Cortex of kidney (tissue), 1 donor: ENCODE measurements around the gene HOXA6.

Source experiments
- DNase-seq: peaks from one replicate; lab custom pipeline; 2025; lab: John Stamatoyannopoulos, UW

The HOXA6 gene

DNA sequence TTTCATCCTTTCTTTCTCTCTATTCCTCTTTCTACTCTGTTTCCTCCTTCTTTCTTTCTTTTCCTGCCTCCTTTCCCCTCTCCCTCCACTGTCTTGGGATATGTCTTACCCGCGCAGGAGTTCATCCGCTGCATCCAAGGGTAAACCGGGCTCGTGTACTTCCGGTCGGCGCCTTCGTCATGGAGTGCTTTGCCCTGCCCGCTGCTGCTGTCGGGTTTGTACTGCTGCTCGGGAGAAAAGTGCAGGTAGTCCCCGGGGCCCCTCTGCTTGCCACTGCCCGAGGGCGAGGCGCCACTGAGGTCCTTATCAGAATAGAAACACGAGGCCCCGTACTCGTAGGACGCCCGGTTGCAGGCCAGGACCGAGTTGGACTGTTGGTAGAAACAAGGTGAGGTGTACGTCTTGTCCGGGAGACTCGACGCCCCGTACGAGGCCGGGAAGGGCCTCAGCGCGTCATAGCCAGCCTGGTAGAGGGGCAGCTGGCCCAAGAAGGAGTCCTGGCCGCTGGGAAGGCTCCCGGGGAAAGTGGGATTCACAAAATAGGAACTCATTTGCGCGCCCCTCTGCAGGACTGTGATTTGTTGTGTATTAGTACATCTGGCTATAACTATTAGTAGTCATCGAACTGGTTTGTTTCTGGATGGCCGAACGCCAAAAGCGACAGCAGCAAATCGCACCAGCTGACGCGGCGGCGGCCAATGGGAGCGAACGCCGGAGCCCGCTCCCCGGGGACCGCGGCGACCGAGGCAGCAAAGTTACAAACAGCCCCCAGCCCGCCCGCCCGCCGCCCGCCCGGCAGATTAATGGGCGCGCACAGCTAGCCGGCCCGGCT is at the start of gene HOXA6:
TSS of gene HOXA6 (minus strand) at position 576 of the 832 bp plus-strand sequence. CDS start at position 551, 25 bp downstream.
- no peak for DNase-seq

DNA sequence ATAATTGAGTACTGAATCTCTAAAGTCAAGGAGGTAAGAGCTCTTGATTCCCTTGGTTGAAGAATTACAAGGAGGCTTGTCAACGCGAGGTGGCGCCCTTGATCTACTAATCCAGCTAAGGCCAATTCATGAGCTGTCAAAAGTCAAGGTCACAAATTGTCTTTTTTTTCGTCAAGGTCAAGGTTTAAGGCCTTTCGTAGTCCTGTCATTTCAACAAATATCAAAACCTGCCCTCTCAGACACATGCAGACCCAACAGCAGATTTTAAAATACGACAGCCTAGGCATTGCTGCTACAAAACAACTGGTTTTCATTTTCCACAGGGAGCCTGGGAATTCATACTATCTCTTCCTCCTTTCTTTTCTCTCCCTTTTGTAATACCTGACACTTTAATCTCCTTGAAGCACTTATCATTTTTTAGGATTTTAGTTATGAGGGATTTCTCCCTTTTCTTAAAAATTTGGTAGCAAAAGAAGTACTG is 48.8 kb upstream of the HOXA6 start:
- DNase-seq = no peak

DNA sequence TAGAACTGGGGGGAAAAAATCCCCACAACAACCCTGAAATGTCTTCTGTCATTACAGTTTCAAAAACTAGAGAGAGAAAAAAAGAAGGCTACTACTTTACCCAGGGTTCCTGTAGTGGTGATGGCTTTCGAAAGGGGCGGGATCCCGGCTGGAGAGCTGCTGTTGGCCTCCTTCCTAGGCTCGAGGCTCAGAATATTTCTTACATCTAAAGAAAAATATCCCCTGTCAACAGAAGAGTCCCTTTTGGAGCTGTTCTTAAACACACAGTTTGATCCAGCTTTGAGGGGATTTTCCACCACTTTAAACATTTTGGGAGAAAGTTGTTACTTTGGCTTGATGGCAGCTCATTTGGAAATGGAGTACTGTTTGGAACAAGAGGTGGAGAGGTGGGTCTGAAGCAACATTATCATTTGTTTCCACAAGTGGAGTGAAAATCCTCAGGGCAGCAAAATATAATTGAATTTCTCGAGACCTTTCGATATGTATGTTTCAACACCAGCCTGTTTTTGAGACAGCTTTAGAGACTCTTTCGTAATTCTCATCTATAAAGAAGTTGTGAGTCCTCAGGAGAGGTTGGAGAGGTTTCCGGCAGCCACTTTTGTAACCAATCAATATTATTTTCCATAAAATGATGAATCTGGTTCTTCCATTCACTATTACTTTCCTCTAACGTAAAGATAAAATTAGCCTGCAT is 47.3 kb upstream of the HOXA6 start:
- DNase-seq = no peak

DNA sequence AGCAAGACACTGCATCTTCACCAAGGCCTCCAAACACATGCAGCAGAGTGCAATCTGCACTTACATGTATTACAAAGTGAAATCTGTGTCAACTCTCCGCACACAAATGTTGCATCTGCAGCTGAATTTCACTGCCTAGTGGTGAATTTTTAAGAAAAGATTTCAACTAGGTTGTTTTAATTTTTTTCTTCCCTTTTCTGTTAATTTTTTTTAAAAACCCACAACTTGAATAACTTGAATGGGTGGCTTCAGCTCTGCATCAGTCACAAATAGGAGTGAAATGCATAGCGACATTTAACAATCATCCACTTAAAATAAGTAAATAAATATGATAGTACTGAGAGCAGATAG is 46.4 kb upstream of the HOXA6 start:
- DNase-seq = no peak

DNA sequence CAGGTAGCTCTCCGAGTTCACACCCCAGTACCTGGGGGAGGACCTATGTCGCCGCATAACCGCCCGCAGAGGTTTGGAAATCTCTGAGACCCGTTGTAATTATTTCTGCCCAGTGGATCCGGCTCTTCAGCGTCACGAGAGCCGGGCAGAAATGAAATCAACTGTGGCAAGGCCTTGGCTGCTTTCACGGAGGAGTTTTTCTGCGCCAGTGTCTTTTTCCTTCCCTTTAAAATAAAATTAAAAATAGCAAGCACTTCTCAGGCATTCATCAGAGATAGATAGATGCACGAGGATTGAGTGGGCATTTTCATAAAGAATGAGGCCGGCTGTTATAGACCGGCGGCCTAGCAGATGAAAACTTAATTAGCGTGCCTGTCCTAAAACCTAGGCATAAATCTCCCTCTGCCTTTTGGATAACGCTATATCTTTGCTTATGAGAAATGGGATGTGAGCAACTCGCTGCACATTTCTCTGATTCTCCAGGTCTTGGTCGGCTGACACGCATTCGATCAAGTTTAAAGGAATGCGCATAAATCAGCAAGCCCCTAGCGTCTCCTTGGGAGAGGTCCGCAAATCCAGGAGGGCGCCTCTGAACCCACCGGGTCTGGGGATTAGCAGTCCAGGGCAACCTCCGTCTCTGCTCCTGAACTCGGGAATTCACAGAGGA is 45.9 kb upstream of the HOXA6 start:
- no peak for DNase-seq

DNA sequence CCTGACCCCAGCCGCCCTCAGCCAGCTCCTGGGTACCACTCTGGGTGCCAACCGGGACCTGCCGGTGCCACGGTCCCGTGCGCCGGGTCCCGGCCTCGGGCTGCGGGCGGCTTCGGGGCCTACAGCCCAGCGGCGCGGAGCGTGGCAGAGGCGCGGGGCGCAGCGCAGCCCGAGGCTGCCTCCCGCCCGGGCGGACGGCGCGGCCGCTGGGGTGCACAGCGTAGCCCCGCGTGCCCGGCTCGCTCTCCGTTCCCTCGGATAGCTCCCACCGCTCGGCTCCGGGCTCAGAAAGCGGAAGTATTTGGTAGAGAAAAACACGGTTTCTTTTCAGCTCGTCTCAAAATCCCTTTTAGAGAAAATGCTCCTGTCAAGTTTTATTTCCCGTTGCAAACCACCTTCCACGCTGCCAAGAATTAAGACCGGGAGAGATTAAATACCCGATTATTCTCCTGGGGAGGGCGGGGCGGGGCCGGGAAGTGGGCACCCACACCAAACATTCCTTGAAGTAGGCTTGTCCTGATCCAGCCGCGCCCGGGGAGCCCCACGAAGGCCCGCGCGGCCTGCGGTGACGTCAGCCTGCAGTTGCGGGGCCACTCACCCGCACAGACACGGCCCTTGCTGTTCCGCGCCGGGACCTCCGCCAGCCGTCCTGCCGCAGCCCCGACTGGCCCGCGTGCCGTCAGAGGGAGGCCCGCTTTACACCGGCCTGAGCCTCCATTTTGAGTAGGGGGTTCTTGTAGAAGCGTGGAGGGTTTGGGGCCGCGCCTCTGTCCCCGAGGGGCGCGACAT is 45.2 kb upstream of the HOXA6 start:
- DNase-seq = no peak

DNA sequence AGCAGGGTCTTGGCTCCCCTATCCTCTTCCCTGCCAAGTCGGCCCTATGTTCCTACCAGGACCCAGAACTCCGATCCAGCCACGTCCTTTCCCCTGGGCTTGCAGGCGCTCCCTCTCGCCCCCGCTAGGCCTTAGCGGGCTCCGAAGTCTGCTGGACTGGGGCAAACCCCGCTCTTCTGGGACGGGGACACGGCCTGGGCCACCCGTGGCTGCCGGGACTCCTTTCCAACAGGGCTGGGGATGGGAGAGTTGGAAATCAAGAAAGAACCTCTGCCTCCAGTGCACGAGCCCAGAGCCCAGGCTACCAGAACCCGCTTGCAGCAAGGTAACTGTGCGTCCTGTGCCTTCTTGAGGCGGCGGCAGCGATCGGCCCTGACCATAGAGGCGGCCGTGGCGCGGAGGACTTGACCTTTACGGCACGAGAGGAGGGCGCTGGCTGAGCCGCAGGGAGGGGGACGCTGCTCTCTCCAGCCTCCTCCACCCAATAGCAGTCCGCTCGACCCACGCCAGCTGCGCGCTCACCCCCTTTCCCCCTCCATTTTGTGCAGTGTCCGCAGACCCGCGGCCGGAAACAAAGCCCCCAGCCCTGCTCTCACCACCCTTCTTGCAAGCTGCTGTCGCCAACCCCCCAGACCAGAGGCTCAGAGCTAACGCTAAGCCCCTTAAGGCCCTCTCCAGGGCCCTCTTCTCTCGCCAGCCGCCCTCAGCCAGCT is 44.4 kb upstream of the HOXA6 start:
- no peak for DNase-seq

DNA sequence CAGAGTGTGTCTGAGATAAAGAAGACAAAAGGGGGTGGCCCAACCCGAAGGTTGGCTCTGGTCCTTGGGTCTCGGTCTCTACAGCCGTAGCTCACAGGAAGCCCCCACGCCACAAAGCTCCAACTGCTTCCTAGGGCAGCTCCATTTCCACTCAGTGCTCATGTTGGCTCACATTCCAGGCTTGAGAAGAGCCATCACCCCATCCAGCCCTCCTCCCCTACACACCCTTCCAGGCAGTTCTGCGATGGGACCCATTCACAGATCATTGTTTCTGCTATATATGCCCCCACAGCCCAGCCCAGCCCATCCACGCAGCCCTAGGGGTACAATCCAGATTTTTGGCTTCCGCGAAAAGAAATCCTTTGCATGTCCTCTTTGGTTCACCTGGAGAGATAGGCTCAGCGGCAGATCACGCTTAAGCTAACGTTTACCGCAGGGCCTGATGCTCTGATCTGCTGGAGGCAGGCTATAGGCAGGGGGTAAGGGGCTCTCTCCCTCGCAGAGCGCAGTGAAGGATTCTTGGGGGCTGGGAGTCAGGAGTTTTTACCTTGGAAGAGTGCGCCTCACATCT is 43.7 kb upstream of the HOXA6 start:
- DNase-seq = no peak

DNA sequence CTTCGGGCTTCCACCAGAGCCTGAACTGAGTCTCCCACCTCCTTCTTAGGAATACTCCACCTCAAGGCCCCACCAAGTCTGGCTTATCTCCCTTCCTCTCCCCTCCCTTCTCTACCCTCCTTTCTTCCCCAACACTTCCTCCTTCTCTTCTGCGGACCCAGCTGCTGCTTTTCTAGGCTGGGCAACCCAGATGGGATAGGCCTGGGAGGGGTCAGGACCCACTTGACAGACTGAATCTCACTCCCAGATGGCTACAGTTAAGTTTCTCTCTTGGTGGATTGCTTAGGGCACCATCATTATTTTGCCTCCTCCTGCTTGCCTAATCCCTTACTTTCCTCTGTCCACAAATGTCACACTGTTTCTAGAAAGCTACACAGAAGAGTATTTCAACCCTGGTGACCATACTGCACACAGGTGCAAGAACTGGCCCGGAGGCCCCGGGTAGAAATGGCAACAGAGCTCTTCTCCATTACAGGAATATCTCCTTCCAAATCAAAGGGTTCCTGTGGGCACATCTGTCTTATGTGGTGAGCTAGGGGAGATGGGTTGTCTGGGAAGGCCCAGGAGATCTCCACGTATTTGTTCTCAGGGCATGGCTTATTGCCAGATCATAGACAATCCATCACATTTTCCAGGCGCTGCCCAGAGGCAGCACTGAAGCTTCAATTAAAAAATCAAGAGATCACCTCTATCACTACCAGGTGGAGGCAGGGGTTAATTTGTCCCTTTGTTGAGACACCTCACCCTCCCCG is 42.6 kb upstream of the HOXA6 start:
- no peak for DNase-seq

DNA sequence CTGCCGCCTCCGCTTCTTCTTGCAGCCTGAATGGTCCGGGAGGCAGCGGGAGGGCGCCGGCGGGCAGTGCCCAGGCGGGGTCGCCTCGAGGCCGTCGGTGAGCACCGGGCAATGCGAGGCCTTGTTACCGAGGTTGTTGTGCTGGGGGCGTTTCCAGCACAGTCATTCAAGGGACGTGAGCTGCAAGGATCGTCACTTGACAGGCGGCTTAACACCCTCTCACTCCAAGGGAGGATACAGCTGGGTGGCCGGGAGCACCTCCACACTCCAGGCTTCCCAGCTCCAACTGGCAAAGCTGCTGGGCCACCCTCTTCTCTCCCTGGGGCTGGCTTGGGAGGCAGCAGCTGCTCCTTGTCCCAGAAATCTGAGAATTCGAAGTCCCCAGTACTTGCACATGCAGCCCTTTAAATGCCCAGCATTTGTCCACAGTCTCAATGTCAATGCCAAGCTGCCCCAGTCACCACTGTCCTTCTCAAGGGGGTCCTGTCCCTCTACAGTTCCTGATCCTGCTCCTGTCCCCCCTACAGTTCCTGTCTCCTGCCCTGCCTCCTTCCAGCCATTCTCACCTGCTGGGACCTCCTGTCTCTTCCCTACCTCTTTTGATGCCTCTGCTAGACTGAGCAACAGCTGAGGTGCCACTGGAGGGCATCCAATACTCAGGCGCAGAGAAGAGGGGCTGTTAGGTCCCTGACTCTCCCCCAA is 41.9 kb upstream of the HOXA6 start:
- DNase-seq = no peak

DNA sequence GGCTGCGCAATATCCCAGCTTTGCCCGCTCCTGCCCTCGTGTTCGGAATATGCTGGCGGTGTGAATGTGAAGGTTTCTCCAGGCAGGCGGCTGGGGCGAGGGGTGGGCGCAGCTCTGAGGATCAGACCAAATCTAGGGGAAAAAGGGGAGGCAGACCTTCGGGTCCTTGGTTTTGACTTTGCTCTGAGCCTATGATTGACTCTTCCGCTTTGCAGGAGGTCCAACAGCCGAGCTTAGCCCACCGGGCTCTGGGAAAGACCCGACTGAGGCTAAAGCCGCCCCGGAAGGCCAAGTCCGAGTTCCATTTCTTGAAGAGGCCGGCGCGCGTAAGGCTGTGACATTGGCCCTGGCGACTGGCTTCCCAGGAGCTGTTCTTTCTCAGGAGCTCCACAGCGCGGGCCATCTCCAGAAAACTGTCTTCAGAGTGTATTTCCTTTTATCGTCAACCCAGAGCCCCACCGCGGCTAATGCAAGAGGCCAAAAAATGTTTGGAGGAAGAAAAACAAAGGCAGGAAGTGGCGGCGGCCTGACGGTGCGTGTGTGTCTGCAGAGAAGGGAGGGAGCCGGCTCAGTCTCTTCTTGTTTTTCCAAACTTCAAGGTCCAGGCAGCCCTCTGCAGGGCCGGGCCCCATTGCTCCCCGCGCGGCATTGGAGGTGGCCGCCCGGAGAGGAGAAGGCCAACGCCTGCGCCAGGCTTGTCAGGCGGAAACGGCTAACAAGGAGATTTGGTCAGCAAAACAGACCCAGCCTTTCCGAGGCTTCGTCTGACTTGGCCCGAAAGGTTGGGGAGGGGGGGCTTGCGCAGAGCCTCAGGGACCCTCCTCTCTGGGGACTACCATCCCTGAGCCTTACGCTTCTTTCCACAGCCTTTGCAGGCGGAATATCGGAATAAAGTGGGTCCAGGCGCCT is 41.1 kb upstream of the HOXA6 start:
- no peak for DNase-seq

DNA sequence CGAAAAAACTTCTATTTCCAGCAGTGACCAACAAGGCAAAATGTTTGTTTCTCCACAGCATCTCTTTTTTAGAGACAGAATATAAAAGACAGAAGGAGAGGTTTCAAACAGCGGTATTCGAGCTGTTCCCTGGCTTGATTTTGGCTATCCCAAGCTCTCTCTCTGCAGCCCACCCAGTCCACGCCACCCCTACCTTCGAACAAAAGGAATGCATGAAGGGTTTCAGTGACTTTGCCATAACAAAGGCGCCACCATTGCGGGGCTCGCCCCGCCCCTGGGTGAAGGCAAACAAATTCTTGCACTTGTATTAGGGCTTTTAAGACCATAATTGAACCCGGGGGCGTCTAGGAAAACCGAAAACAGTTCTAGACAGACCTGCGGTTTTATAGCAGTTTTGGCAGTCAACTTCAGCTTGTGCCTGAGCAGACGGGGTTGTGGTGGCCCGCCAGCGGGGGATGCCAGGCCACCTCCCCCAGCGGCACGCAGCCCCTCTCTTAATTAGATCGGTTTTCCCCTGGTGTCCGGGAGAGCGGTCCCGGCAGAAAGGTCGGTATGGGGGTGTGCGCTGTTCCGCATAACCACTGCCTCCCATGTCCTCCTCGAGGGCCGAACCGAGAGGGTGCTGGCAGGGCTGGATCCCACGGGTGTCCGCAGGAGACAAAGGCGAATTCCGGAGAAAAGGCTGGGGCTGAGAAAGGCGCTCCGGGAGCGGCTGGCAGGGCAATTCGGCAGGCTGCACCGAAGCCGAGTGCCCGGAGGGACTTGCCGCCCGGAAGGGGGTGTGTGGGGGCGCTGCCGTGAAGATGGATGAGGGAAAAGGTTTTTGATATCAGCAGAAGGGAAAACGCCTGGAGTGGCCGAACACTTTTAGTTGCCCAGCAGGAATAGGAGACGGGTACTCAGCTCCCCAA is 40.2 kb upstream of the HOXA6 start:
- DNase-seq = no peak

DNA sequence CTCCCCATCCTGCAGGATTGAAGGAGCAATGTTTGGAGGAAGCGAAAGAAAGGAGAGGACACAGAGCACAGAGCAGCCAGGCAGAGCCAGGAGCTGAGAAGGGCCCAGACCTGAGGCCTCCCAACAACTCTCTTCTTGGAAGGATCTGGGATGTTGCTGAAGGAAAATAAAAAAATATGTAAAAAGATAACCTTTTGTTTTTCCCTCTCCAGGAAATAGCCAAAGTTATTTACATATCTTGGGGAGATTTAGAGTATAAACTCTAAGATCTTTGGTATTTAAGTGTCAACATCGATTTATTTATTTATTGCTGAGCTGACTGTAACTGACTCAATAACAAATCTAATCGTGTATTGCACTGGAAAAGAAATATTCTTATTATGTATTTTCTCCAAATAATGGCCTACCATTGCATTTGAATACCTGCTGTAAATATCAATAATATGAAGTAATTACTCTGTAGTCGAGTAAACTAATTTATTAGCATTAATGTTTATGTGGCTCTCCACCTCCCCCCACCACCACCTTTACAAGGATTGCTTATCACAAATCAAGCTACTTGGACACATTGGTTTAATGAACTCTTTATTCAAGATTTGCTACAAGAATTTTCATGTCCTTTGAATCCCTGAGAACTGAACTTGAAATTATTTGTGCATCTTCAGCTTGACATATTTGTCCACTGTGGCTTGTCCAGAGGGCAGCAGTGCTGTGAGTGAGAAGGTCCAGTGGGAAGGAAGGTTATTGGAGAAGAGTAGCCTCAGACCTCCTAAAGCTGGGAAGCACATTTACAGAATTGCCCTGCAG is 39.3 kb upstream of the HOXA6 start:
- no peak for DNase-seq

DNA sequence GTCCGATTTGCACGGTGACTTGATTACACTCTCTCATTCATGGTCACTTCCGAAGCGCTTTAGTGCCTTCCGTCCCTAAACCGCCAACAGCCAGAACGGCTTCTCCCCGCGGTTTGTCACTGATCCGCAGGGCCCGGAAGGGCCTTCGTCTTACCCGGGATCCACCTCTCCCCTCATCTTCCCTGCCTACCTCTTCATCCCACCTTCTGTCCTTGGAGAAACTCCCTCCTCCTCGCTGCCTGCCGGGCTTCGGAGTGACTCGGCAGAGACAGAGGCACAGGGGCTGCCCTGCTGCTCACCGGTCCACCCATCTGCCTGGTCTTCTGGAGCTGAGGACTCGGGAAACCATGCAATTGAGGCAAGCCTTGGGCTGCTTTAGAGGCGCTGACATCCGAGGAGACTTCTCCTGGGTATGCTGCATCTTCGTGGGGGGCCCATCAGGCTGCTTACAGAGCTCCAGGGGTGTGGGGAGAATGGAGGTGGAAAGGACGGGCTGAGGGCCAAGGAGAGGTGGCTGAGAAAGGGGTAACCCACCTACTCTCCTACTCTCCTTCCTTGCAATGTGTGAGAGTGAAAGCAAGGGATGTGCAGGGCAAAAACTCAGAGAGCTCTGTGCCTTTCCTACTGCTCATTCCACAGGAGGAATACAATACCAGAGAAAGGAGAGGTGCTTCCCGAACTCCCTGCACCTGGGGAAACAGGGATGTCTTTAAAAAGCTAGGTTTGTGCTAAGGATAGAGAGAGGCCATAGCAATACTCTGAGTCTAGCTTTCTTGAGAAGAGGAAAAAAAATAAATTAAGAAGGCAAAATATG is 38.5 kb upstream of the HOXA6 start:
- no peak for DNase-seq

DNA sequence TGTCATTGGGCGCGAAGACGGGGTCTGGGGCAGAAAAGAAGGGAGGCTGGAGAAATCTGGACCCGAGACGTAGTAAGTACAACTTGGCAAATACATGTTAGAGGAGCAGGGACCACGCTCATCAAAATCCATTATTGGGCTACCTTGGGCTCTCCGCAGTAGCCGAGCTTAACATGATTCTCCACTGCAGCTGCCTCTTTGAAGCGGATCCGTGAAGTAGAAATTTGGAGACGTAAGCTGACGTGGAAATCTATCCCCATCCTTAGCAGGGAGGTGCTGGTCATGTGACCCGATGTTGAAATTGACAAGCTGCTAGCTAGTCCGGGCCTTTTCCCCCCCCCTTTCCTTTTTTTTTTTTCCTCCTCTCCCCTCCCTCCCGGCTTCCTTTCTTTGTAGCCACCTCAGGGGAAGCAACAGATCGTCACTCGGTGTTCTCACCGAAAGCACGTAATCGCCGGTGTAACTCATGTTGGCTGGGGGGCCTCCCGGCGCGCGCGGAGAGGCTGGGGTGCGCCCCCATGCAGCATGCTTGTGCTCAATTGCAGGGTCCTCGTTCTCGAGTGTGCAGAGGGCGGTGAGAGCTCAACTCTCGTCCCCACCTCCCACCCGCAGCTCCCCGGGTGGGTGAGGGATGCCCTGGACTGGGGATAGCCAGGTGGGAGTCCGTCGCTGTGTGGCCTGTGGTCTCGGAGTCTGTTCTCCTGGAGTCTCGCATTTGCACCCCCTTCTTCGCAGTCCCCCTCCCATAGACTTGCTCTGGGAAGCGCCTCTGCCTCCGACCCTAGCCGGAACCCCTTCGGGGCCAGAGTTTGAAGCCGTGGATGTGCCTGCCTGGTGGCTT is 37.7 kb upstream of the HOXA6 start, which contains the start of gene HOXA11:
TSS of gene HOXA11 (minus strand) at position 220 of the 841 bp plus-strand sequence. CDS start at position 132, 88 bp downstream.
- no peak for DNase-seq
